ENCODE data around the gene MMAB.

MMAB gene

GRCh38 chr12:109535231-109535862 is 38.0 kb downstream of the MMAB start:
- DNase-seq: no peak

GRCh38 chr12:109534456-109534855 is 38.8 kb downstream of the MMAB start:
- no peak for DNase-seq

- no peak for DNase-seq
Observed at GRCh38 chr12:109533487-109533740, 39.9 kb downstream of the MMAB start.

GRCh38 chr12:109532721-109533486 is 40.4 kb downstream of the MMAB start:
- no peak for DNase-seq

GRCh38 chr12:109531411-109531810 is 41.9 kb downstream of the MMAB start:
- no peak for DNase-seq

- no peak for DNase-seq
Observed at GRCh38 chr12:109529691-109530640, 43.3 kb downstream of the MMAB start.

- no peak for DNase-seq
Observed at GRCh38 chr12:109527489-109528123, 45.7 kb downstream of the MMAB start.

- no peak for DNase-seq
Observed at GRCh38 chr12:109525279-109525585, 48.1 kb downstream of the MMAB start.

- no peak for DNase-seq
Observed at GRCh38 chr12:109524466-109525278, 48.6 kb downstream of the MMAB start.

- DNase-seq: no peak
Observed at GRCh38 chr12:109523504-109523903, 49.8 kb downstream of the MMAB start.

GRCh38 chr12:109523071-109523470 is 50.2 kb downstream of the MMAB start:
- peak; percentile 55 for DNase-seq

- DNase-seq: no peak
Observed at GRCh38 chr12:109521831-109522230, 51.5 kb downstream of the MMAB start.

GRCh38 chr12:109519787-109520186 is 53.5 kb downstream of the MMAB start:
- DNase-seq: no peak

GRCh38 chr12:109518820-109519665 is 54.3 kb downstream of the MMAB start:
- DNase-seq: peak; percentile 83

- DNase-seq: peak; percentile 96
Observed at GRCh38 chr12:109517619-109518018, 55.7 kb downstream of the MMAB start.

- DNase-seq: peak; percentile 95
Observed at GRCh38 chr12:109513977-109514376, 59.3 kb downstream of the MMAB start.

GRCh38 chr12:109513051-109513450 is 60.3 kb downstream of the MMAB start:
- no peak for DNase-seq

GRCh38 chr12:109512608-109513007 is 60.7 kb downstream of the MMAB start:
- DNase-seq: no peak

GRCh38 chr12:109510196-109510595 is 63.1 kb downstream of the MMAB start:
- DNase-seq: peak; percentile 76

- no peak for DNase-seq
Observed at GRCh38 chr12:109504068-109504467, 69.2 kb downstream of the MMAB start.

All from NCI-H2029 (cell line).